Fibroblast of skin of abdomen (primary cell): ENCODE measurements around the gene CUEDC2.

ENCODE experiments used
- DNase-seq: peaks from one replicate; pipeline ENCODE4 v3.0.0-alpha.2; 2013

The CUEDC2 gene

GRCh38 chr10:102424145-102424544 is 8.2 kb downstream of the CUEDC2 start:
- DNase-seq = no peak

- DNase-seq = no peak
Measured at GRCh38 chr10:102423372-102423968, 8.9 kb downstream of the CUEDC2 start.

DNA sequence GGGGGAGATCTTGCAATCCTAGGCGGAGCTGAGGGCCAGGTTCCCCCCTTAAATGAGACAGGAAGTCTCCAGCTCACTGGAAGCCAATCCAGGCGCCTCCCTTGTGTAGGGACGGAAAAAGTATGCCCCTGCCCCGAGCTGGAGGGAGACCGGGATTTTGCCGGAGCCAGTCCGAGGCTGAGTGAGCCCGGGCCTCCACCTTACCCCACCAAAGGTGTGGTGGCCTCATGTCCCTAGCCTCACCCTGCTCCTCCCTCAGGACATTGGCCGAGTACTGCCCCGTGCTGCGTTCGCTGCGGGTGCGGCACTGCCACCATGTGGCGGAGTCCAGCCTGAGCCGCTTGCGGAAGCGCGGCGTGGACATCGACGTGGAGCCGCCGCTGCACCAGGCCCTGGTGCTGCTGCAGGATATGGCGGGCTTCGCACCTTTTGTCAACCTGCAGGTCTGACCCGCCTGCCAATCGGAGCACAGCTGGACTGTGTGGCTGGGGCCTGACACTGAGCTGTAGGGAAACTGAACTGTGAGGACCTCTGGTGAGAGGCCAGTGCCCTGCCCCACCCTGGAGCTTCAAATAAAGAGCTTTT is 9.7 kb downstream of the CUEDC2 start:
- DNase-seq = peak; percentile 55

GRCh38 chr10:102421757-102422512 is 10.4 kb downstream of the CUEDC2 start:
- DNase-seq = no peak

DNA sequence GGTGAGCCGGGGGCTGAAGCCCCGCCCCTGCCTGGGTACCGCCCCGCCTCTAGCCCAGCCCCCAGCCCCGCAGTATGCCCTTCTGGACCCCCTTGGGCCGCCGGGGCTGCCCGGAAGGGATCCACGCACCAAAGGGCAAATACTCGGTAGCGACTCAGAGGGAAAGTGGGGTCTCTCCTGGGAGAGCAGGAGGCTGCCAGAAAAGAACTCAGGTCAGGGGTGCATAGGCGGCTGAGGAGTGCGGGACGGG is 10.9 kb downstream of the CUEDC2 start:
- DNase-seq = no peak

- peak; percentile 96 for DNase-seq
Measured at GRCh38 chr10:102420714-102421506, 11.5 kb downstream of the CUEDC2 start, which contains the start of gene FBXL15. FBXL15 (plus strand) TSS chr10:102420836; CDS start chr10:102421130, 294 bp downstream.

- no peak for DNase-seq
Measured at GRCh38 chr10:102420181-102420713, 12.1 kb downstream of the CUEDC2 start.

DNA sequence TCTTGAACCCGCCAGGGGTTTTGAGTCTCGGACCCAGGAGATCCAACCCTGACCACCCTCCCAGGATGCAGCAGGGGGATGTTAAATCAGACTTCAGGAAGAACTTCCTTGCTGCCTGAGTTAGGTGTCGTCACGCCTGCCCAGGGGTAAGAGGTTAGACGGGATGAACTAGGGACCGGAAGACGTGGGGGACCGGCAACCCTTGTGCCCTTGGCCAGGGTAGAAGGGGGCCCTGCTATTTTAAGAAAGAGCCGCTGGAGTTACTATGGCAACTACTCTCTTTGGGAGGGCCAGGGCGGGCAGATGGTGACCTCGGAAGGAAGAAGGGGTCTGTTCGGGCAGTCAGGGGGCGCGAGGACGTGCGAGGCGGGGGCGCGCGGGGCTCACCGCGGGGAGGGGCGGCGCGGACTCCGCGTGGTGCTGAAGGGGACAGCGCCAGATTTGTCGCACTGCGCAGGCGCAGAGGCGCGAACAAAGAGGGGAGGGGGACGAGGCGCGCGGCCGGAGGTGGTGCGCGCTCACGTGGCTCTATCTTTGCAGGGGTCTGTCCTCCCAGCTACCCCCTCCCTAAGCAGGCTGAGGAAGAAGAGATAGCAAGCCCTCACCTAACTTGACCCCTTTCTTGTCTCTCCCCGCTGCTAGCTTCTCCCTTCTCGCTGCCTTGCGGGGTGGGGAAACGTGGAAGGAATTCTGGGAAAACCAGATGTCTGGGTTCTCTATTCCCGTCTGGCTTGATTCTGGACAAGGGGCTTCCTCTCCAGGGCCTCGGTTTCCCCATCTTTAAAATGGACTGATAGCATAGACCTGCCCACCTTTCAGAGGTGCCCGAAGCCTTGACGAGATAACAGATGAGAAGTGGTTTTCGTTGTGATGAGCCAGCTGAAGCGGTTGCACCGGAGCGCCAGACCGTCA is 12.8 kb downstream of the CUEDC2 start:
- DNase-seq = no peak

DNA sequence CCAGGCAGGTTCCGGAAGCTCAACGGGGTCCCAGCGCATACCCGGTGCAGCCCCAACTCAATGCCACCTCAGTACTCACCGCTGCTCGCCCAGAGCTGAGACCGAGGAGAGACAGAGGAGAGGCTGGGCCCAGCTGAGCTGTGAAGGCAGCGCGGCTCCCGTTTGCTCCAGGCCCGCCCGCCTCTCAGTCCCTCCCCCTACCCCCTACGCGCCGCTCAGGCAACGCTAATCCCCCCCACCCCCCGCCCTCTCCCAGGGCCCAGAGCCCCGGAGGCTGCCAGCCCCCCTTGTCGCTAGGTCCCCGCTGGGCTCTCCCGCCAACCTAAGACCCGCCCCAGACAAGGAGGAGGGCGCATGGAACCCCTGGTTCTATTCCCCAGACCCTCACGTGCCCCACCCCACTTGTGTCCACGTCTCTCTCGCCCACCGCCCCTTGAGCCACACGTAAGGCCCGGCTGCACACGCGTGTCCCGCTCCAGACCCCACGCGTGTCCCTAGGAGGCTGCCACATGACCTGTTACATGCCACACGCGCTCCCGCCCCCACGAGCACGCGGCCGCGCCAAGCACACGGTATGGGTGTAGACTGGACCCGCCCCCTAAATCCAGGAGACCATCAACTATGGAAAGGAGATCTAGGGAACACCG is 13.6 kb downstream of the CUEDC2 start, which contains the start of gene PSD:
Gene PSD (minus strand): TSS at position 164 of the 647 bp plus-strand sequence. CDS start 1,747 bp downstream, outside the sequence.
- no peak for DNase-seq

DNA sequence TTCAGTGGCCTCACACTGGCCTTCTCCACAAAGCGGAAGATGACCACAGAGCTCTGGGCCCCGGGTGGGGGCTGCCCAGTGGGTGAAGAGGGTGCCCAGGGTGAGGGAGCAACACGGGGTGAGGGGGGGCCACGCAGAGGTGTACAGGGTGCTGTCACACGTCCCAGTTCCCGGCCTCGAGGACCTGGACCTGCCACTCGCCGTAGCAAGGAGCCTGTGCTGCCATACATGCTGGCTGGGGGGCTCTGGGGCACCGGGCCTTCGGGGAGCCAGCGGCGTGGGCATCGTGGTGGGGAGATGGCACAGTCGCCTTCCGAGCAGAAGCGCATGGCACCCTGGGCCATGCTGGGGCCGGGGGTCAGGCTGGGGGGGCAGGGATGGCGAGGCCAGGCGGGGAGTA is 15.7 kb downstream of the CUEDC2 start:
- no peak for DNase-seq

DNA sequence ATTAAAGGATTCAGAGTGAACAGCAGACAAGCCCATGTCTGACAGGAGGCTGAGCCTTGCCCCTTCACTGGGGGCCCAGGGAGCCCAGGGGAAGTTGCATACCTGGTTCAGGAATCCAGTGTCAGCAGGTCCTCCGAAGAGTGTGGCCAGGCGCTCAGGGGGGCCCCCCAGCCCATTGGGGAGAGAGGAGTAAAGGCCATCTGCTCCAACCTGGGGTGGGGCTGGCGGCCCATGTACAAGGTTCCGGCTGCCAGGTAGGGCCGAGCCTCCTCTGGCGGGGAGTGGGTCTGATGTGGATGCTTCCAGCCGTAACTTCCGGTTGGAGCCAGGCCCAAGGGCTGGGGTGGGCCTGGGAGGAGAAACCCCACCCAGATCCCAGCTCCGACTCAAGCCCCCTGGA is 16.1 kb downstream of the CUEDC2 start:
- no peak for DNase-seq

GRCh38 chr10:102414749-102415148 is 17.6 kb downstream of the CUEDC2 start:
- DNase-seq = no peak

GRCh38 chr10:102413806-102414561 is 18.4 kb downstream of the CUEDC2 start:
- DNase-seq = no peak

- no peak for DNase-seq
Measured at GRCh38 chr10:102413053-102413705, 19.2 kb downstream of the CUEDC2 start.

- no peak for DNase-seq
Measured at GRCh38 chr10:102412293-102412692, 20.1 kb downstream of the CUEDC2 start.

DNA sequence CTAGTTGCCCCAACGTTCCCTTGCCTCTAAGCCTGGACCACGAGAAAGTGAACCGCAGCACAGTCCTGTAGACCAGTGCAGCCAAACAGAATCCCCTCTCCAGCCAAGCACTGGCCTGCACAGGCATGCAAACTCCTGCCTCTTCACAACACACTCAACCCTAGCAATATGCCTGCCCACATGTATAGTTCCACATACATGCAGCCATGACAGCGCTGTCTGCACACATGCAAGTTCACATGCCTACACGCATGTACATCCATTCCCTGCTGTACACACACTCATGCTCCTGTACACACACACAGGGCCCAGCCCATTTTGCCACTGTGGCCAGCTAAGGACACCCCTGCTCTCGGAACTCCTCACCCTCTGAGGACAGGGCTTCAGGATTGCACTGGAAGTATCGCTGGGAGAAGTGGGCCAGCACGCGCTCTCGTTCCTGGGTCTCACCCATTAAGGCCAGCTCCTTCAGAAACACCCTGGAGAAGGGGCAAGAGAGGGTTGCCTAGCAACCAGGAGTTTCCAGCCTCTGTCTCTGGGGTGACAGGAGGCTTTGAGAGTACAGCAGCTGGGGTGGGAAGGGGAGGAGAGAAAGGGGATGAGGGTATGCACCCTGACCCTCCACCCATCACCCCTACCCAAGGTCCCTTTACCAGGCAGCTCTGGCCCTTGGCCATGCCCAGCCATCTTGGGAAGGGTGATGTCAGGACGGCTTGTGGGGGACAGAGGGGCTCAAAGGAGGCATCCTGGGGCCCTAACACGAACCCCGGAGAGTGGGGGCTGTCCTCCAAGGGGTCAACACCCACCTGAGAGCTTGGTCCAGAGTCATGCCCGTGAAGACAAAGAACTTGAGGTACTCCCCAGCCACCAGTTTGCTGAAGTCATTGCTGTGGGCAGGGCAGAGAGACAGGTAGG is 20.8 kb downstream of the CUEDC2 start:
- DNase-seq = no peak

DNA sequence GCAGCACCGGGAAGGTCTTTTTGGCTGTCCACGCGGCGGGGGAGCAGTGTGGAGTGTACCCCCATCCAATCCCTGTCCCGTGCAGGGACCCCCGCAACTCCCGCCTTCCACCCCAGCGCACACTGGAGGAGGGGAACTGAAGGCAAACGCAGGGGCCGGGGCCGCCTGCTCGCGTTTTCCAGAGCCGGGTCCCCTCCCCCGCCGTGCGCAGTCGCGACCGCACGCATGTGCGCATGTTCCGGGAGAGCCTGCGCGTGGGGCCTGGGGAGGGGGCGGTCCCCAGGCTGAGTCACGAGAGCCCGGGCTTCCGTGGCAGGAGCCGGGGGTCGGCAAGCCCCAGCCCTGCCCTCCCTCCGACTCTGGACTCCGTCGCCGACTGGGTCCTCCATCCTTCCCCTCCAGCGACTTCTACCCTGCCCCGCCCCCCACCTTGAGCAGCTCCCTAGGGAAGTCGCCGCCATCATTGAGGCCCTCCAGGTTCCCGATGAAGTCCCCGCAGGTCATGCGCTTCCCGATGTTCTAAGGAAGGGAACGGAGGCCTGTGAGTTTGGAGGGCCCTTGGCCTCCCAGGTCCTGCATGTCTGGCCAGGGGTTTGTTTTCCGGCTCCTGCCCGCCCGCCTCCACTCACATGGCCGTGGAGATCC is 21.8 kb downstream of the CUEDC2 start:
- peak; percentile 42 for DNase-seq
